ENCODE results near the gene NAIF1. TPM values are rescaled to one million over a fixed set of nuclear protein-coding genes. Genes with fewer than 3 reads are reported as not detected.

NAIF1 gene
- total RNA-seq = 8.2 and 9.7 TPM in 2 replicates
- polyA plus RNA-seq = 9.7 and 10.1 TPM in 2 replicates
- 9.4 and 9.5 TPM in 2 replicates for polyA plus RNA-seq (2011; cell fraction: cytosol; rRNA removed)
- polyA plus RNA-seq (2011; cell fraction: nucleus; rRNA removed) = 4.4 and 4.6 TPM in 2 replicates
- polyA plus RNA-seq (2012) = 6.4 and 9.3 TPM in 2 replicates
- 7.5 and 9.8 TPM in 2 replicates for polyA minus RNA-seq
- 19.3 TPM for polyA minus RNA-seq (2011; cell fraction: cytosol; rRNA and poly(A)+ RNA removed)
- polyA minus RNA-seq (2011; cell fraction: nucleus; rRNA and poly(A)+ RNA removed) = 2.0 and 3.7 TPM in 2 replicates
- percentile 47 among the genes with signal in this experiment for Bru-seq, nascent RNA
- percentile 46 among the genes with signal in this experiment for BruChase-seq, experiment 1, labeled RNA remaining after a 6-hour chase
- BruChase-seq, experiment 2, labeled RNA remaining after a 2-hour chase = percentile 57 among the genes with signal in this experiment
- long read RNA-seq, partial matches to known transcripts = 0 of 13 reads
- long read RNA-seq, other reads (novel, unspliced or antisense) = 9 of 13 reads

GRCh38 chr9:128066713-128067644 lies at the start of gene NAIF1:
Gene NAIF1, minus strand, starts transcription at chr9:128067320. Its CDS starts 219 bp downstream, at chr9:128067101.
- no peak for TF ChIP-seq JUN (IDR thresholded peaks at IDR 0.05; ENCODE audit: borderline replicate concordance, insufficient read depth, insufficient read length, low read depth)
- no peak for TF ChIP-seq FOS (IDR thresholded peaks at IDR 0.05; ENCODE audit: borderline replicate concordance, insufficient read depth, low read length)
- TF ChIP-seq MYC (IDR thresholded peaks at IDR 0.05; ENCODE audit: low read depth, low read length) = no peak
- TF ChIP-seq MAX (IDR thresholded peaks at IDR 0.05; ENCODE audit: insufficient read depth, insufficient read length) = no peak
- TF ChIP-seq CTCF (IDR thresholded peaks at IDR 0.05; ENCODE audit: extremely low read depth in 1 of 2, insufficient read depth in 1 of 2, low read depth in 1 of 2, low read length in 2 of 2) = no peak
- TF ChIP-seq POLR2AphosphoS5 (IDR thresholded peaks at IDR 0.05; ENCODE audit: insufficient read depth, low read depth, low read length) = no peak
- TF ChIP-seq EZH2 (IDR thresholded peaks at IDR 0.05; ENCODE audit: borderline replicate concordance, low read depth, low read length, severe bottlenecking) = no peak
- TF ChIP-seq POLR2A (IDR thresholded peaks at IDR 0.05; ENCODE audit: low read depth, low read length) = no peak
- TF ChIP-seq GATA2 (IDR thresholded peaks at IDR 0.05; ENCODE audit: insufficient read depth, insufficient read length, low read depth, low read length) = no peak
- Histone ChIP-seq H3K4me3 (replicated peaks in 1 of 3; ENCODE audit: insufficient read depth in 1 of 3, low read depth in 1 of 3, low read length in 3 of 3) (peak within 1 kb of the TSS; percentile 30 to 79 (median 75)), H2AFZ (ENCODE audit: low read depth, low read length) (peak within 1 kb of the TSS; percentile 64), H3K9ac (replicated peaks; ENCODE audit: extremely low read depth, insufficient read depth, low read length) (peak within 1 kb of the TSS; percentile 92), H3K4me2 (ENCODE audit: insufficient read depth, low read length) (peak within 1 kb of the TSS; percentile 87), H4K20me1 (replicated peaks; ENCODE audit: control insufficient read depth, extremely low read depth, insufficient read depth, low read length) (no peaks in the 10 kb centered on the region), H3K9me3 (replicated peaks; ENCODE audit: control insufficient read depth, insufficient read depth, low read length) (no peaks in the 10 kb centered on the region), H3K9me1 (replicated peaks; ENCODE audit: control insufficient read depth, extremely low read depth, insufficient read depth, low read length) (no peaks in the 10 kb centered on the region), H3K4me1 (ENCODE audit: control insufficient read depth, extremely low read depth, insufficient read depth, low read length) (peaks cover 14% of the 10 kb centered on the region), H3K36me3 (ENCODE audit: control insufficient read depth in 2 of 2, extremely low read depth in 1 of 2, insufficient read depth in 2 of 2, low read length in 2 of 2) (no peaks in the 10 kb centered on the region), H3K79me2 (ENCODE audit: control insufficient read depth, insufficient read depth, low read length) (peaks cover 33% of the 10 kb centered on the region), H3K27ac (ENCODE audit: insufficient read depth, low read depth, low read length) (peak within 1 kb of the TSS; percentile 96), H3K27me3 (ENCODE audit: control insufficient read depth in 2 of 2, insufficient read depth in 2 of 2, low read length in 2 of 2) (no peaks in the 10 kb centered on the region)
- ChIA-PET POLR2A (interaction anchor here (0.6 to 1.6 kb wide), 5 partner anchors 11 to 33 kb away, joined by 3 to 8 read pairs (median 3); no protein-coding TSS in a partner anchor), CTCF (interaction anchor here (0.6 to 2.1 kb wide), 11 partner anchors 10 to 124 kb away, joined by 3 to 9 read pairs (median 5); no protein-coding TSS in a partner anchor)
- DNase-seq (ENCODE audit: low read depth, low spot score) = peak; percentile 99
- intact Hi-C loops (cut with micrococcal nuclease) (loop anchor here (1.0 kb wide), 1 partner anchor 31 kb away; no protein-coding TSS in a partner anchor), dilution Hi-C loops (cut with MboI; ENCODE audit: extremely low pct_ligation_motif_present, low sequenced_read_pairs) (no loop called here)
- no TSS peak for BruUV-seq (replicated peaks)
- peak; percentile 99 for FAIRE-seq

Measured in endothelial cell of umbilical vein (primary cell).